Hepatic stellate cell (primary cell): Measurements from ENCODE around the gene TUT1.
"Not testable (repeated sequence)": the region's sequence is repeated elsewhere in the genome, so short reads cannot be mapped to it uniquely, and the experiment has no call there.

Source experiments
- DNase-seq: peaks from one replicate; pipeline ENCODE4 v3.0.0; 2011; ENCODE audit warnings: low spot score

TUT1 gene

GRCh38 chr11:62556108-62556874, 35.0 kb downstream of the TUT1 start:
- peak; percentile 98 for DNase-seq

DNA sequence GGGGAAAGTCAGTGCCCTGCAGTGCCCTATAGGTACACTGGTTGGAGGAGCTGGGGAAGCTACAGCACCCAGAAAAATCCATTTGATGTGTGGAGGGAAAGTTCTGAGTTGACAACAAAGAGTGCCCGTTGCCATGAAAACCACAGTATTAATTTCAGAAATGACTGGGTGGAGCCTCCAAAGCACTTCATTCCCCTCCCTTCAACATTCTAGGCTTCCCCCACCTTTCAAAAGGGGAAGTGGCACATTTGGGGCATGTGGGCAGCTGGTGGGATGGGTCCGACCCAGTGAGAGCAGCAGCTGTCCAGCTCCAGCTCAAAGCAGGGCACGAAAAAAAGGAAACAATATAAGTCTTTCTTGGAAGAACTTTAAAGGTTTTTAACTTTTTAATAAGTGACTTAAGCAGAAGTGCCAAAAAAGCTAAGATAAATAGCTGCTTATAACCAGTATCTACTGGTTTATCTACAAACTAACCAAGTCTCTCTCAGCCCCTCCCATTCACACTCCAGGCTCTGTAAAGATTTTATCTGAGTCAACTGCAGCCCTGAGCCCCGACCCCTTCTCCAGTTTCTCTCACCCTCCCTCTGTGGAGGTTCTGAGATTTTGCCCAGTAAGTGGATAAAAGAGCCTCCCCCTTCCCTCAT, 35.7 kb downstream of the TUT1 start:
- no peak for DNase-seq

DNA sequence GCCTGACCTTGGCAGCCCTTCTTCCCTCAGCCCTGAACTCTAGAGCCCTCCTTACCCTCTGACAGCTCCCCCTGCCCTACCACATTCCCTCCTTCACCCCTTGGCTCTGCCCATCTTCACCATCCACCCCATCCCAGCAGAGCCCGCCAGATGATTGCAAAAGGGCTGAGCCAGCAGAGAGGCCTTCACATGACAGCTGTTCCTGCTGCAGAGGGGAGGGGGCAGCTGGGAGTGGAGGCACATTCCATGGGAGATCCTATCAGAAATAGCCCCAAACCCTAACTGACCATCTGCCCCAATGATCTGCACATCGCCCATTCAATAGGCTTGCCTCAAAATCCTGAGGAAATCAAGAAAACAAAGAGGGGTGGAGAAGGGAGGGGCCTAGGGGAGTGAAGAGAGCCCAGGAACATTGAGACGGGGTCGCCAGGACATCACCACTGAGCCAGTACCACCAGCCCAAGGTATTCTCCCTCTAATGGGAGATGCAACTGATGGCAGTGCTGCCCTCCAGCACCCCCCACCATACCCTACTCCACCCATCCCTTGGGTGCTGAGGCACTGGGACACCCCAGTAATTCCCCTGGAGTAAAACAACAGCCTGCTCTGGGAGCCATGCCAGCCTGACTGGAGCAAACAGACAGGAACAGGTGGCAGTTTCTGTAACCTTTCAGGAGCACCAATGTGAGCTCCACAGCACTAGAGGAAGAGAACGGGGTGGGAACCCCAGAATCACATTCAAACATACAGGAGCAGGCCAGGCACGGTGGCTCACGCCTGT, 36.7 kb downstream of the TUT1 start:
- no peak for DNase-seq

DNA sequence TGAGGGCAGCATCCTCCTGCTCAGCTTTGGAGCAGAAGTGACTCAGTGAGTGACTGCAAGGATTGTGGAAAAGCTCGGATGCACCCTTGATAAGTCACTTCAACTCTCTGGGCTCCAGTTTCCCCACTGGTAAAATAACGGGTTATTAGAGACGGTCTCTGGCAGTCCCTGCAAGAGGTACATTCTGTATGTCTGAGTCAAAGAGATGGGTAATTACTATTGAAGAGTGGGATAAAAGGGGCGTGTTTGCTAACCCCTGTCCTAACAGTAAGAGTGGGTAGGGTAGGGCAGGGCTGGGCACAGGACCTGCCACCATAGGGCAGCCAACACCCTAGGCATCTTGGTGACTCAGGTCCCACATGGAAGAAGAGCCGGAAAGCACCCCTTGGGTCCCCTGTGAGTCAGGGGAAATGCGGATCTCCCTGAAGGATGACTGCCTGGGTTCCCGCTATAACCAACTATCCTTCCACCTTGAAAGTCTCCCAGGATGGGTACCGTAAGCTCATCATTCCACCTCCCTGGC, 37.4 kb downstream of the TUT1 start:
- DNase-seq = peak; percentile 73

- peak; percentile 88 for DNase-seq
These were observed 38.1 kb downstream of the TUT1 start for GRCh38 chr11:62553080-62553838.

- DNase-seq = no peak
These were observed 38.7 kb downstream of the TUT1 start for GRCh38 chr11:62552485-62553079.

DNA sequence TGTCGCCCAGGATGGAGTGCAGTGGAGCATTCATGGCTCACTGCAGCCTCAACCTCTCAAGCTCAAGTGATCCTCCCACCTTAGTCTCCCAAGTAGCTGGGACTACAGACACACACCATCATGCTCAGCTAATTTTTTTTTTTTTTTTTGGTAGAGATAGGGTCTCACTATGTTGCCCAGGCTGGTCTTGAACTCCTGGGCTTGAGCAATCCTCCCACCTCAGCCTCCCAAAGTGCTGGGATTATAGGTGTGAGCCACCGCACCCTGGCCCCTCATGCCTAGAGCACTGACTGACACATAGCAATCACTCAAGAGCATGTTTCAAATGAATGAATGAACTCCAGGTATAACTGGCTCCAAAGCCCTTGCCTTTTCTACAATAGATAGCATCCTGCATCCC, 40.8 kb downstream of the TUT1 start:
- DNase-seq = not testable (repeated sequence)

DNA sequence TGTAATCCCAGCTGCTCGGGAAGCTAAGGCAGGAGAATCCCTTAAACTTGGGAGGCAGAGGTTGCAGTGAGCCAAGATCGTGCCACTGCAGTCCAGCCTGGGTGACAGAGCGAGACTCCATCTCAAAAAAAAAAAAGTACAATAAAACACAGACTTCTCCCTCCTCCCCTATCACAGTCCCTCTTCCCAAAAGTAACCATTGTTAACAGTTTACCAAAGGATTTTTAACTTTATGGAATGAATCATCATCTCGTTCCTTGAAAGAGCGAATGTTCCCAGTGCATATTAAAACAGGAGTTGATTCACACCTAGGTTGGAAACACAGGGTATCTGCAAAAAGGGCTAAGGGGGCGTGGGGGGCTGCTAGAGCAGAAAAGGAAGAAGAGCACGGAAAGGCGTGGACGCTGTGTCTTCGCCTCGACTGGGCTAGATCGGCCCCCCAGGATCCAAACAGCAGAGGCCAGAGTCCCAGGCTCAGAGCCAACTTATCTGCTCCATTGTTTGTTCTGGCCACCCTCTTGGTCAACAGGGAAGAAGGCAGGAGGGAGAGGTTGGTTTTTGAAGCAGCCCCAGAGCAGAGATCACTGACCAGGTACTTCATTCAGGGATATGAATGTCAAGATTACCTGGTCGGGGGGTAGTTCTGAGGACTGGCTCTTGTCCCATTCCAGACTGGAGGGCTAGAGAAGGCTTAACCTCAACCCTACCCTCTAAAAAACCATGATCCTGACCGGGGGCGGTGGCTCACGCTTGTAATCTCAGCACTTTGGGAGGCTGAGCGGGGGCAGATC, 42.6 kb downstream of the TUT1 start:
- no peak for DNase-seq

DNA sequence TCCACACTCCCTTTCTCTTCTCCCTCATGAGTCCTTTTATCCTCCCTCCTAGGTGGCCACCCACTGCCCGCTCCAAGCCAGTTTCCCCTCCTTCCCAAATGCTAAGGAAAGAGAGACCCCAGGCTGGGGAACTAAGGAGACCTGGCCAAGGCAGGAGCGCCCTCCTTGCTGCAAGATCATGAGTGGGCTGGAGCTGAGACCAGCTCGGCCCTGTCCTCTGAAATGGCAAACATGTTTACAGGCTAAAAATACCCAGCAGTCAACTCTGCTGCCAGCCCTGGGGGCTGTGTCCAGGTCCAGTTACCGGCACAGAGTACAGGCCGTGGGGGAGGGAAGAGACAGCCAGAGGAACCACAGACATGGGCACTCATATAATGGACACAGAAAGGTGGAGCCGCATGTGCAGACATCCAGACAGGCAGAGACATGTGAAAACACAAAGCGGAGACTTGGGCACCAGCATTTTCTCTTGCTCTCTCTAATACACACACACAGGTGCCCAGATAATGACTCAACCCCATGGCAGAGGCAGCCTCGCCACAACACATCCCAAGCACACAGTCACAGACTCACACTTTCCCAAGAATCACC, 43.5 kb downstream of the TUT1 start:
- DNase-seq = no peak

GRCh38 chr11:62546929-62547625, 44.2 kb downstream of the TUT1 start:
- DNase-seq = peak; percentile 62

DNA sequence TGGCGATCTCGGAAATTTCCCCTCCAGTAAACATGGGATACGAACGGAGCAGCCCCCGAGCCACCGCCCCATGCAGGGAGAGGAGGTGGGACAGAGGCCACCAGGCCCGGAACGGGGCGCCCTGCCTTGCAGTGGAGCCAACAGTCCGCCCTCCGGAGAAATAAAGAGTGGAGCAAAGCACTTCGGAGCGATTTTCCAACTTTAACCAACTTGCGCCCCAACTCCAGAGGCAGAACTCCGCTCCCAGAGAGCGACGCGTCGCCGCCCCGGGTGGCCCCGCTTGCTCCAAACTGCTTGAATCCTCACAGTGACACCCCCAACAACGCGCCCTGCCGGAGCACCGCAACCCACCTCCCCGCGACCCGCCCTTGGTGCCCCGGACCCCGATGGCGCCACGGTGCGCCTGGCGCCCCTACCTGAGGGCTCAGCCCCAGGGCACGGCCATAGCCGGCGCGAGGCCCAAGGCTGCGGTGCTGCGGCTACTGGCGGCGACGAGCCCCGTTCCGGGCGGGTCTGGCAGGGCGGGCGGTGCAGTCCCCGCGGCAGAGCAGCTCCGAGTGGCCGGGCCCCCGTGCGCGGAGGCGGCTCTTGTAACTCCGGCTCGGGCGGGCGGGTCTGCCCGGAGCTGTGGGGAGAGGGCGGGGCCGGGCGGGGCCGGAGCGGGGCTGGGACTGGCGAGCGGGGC, 44.9 kb downstream of the TUT1 start, which contains the start of gene AHNAK:
Gene AHNAK, minus strand, starts transcription at position 563 of the 685 bp plus-strand sequence. CDS start 10,708 bp downstream, outside the sequence.
- peak; percentile 82 for DNase-seq

GRCh38 chr11:62545437-62546243, 45.7 kb downstream of the TUT1 start:
- peak; percentile 97 for DNase-seq

DNA sequence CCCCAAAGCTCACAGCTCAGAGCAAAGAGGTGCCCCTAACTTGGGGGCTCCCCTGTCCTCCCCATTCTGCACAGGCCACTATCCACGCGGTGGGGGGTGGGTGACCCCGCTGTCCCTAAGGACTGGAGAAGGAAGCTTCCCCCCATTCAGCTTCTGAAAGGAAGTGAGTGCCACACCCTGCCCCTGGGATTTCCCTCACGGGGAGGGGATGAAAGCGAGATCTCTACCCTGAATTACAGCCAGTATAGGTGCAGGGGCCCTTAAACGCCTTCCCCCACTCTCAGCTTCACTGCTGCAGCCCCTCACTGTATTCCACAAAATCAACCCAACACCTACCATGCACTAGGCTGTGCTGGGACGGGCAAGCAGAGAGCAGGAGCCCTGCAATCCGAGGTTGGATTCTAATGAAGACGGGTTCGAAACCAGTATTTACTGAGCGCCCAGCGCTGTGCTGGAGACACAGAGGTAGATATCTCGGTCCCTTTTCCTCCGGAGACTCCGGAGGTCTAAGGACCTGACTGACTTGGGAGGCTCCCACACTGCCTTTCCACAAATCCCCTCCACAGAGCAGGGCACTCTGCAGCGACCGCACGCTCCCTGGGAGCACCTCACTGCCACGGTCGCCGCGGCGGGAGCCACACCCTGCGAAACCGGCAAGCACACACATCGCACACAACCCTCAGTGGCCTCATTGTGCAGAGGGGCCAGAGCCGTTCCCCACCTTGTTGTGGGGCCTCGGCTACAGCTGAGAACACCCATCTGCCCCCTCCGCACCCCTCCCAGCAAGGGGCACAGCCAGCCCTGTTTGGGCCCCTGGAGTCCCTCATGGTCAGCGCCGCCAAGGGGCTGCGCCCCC, 46.5 kb downstream of the TUT1 start:
- peak; percentile 45 for DNase-seq

GRCh38 chr11:62543680-62544444, 47.5 kb downstream of the TUT1 start:
- peak; percentile 36 for DNase-seq

DNA sequence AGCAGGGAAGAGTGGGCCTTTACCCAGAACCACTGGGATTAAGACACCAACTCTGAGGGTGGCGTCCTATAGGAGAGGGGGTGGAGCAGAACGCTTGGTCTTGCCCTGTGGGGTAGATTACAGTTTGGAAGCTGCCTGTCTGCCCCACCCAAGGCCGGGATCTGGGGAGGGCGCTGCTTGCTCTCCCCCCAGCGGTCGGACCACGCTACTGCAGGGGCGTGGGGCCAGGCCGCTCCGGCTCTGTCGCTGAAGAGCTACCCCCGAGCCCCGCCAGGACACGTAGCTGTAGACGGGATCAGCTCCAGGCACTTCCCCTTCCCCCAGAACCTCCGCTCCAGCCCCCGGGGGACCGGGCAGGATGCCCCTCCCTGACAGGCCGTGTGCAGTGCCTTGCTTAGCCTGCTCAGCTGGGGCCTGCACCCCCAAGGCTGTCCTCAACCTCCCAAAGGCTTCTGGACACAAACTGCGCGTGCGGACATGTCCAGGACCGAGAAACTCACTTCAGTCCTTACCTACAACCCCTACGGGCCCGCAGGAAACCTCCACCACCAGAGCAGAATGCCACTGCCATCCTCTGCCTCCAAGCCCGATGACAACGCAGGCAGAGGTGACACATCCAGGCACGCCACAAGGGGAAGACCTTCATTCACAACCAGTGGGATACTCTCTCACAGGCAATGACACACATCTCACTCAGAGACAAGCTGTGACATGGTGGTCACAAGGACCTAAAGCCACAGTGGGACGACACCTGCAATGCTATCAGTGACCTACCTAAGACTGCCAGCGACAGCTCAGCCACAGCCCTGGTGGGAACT, 48.4 kb downstream of the TUT1 start:
- peak; percentile 84 for DNase-seq
